Left ventricle myocardium inferior (tissue), 1 donor: ENCODE results near the gene STARD13. TPM values are rescaled to one million over a fixed set of nuclear protein-coding genes. Genes with fewer than 3 reads are reported as not detected.
"Not testable (repeated sequence)": the region's sequence is repeated elsewhere in the genome, so short reads cannot be mapped to it uniquely, and the experiment has no call there.

Experiments used
- DNase-seq: peaks from one replicate; pipeline ENCODE4 v3.0.0-alpha.2; 2020
- H3K27ac ChIP-seq: fragments of 200-600 bp; replicated peaks from 2 replicates; pipeline ENCODE4 v1.8.0; 2021
- H3K27me3 ChIP-seq: fragments of 200-600 bp; 2 replicates; pipeline ENCODE4 v1.8.0; 2021; ENCODE audit warnings: low read depth
- H3K36me3 ChIP-seq: fragments of 200-600 bp; 2 replicates; pipeline ENCODE4 v1.8.0; 2021
- H3K4me1 ChIP-seq: fragments of 200-600 bp; 2 replicates; pipeline ENCODE4 v1.8.0; 2021
- H3K4me3 ChIP-seq: fragments of 200-600 bp; 2 replicates; pipeline ENCODE4 v1.8.0; 2021; ENCODE audit warnings: mild to moderate bottlenecking, moderate library complexity
- H3K9me3 ChIP-seq: fragments of 200-600 bp; replicated peaks from 2 replicates; pipeline ENCODE4 v1.8.0; 2021
- CTCF ChIP-seq: fragments of 200-600 bp; IDR thresholded peaks from 2 replicates; pipeline ENCODE4 v1.8.0; 2021; ENCODE audit warnings: antibody characterized with exemption, mild to moderate bottlenecking, borderline replicate concordance
- intact Hi-C: fragments of 100-400 bp; cut with micrococcal nuclease; formaldehyde crosslinking; loops from one replicate; pipeline ENCODE4 v1.11.0; 2022
- total RNA-seq: library from RNA; stranded (reverse); fragmentation: NEBNext Ultra II Directional; extraction: Animal tissue kit (Norgen Biotek cat#: 25700); gene quantifications from one replicate; pipeline ENCODE4 v1.2.1, GENCODE V29; 2021
- donor health status: DM: no; HTN: yes; CAD: no; lungs with severe emphysema.

Gene STARD13
- total RNA-seq, 1 donor from 2014 or later = 29.9 TPM

DNA sequence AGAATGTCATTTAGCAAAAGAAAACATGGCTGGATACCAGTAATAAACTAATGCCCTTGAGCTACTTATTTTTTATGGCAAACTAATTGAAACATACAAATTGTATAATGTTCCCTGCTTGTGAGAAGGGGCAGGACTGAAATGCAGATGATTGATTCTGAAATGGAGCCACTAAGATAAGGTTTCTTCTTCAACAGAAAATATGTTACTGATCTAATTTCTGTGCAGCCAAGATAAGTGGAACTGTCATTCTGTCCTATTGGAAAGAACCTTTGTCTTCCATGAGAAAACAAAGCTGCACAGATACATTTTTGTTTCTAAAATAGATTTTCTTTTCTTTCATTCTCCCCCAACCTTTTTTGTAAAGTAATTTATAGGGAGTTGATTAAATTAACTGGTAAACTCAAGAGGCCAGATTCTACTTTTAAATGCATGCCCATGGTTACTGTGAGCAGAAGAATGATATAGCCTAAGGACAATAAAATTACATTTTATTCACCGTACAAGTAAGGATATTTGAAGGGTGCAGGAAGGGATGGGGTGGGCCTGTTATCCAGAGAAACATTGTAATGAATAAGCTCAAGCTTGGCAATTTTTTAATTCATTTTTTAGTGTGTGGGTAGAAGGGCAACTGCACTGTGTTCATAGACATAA is 39.9 kb downstream of the STARD13 start:
- no peak overlapping the region for H3K4me3 ChIP-seq
- no peak for DNase-seq
- peak overlapping the region; percentile 23 for H3K27ac ChIP-seq
- H3K4me1 ChIP-seq = peaks cover 68% of the 10 kb centered on the region
- no peaks in the 10 kb centered on the region for H3K27me3 ChIP-seq
- no peak for TF ChIP-seq CTCF
- intact Hi-C loops = no loop called here
- H3K9me3 ChIP-seq = peaks cover 7% of the 10 kb centered on the region
- H3K36me3 ChIP-seq = peaks cover 9% of the 10 kb centered on the region

GRCh38 chr13:33244907-33245287 is 40.7 kb downstream of the STARD13 start:
- Histone ChIP-seq H3K36me3 (peaks cover 16% of the 10 kb centered on the region), H3K27me3 (no peaks in the 10 kb centered on the region), H3K4me1 (peaks cover 61% of the 10 kb centered on the region), H3K27ac (peak overlapping the region; percentile 60), H3K4me3 (no peak overlapping the region), H3K9me3 (peaks cover 14% of the 10 kb centered on the region)
- no peak for TF ChIP-seq CTCF
- no peak for DNase-seq
- intact Hi-C loops = no loop called here

DNA sequence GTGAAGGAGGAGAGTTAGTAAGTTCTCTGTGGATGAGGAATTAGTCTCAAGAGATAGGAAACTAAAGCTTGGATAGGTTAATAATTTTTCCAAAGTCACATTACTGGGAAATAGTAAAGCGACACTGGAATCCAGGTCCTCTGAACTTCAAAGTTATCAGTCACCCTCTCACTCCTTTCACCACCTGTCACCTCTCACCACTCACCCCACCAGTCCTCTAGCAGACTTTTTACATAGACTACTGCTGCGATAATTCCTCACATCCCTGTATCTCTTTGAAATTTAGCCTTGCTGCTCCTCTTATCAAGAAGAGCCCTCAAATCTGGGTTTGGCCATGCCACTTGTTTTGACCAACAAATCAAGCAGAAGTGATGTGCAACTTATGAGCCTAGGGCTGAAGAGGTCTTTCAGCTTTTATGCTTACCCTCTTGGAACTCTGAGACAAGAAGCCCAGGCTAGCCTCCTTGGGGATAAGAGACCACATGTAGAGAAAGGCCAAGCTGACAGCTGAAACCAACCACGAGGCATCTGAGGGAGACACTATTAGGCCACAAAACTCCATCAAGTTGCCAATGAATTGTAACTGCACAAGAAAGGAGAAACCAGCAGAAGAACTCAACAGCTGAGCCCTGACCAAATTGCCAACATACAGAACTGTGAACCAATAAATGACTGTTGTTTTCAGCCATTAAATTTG is 41.2 kb downstream of the STARD13 start:
- Histone ChIP-seq H3K27me3 (no peaks in the 10 kb centered on the region), H3K9me3 (peaks cover 16% of the 10 kb centered on the region), H3K27ac (peak overlapping the region; percentile 60), H3K4me1 (peaks cover 56% of the 10 kb centered on the region), H3K36me3 (peaks cover 17% of the 10 kb centered on the region), H3K4me3 (no peak overlapping the region)
- intact Hi-C loops = no loop called here
- DNase-seq = no peak
- TF ChIP-seq CTCF = no peak

- intact Hi-C loops = no loop called here
- peaks cover 48% of the 10 kb centered on the region for H3K4me1 ChIP-seq
- H3K36me3 ChIP-seq = peaks cover 17% of the 10 kb centered on the region
- H3K4me3 ChIP-seq = no peak overlapping the region
- no peak for DNase-seq
- no peaks in the 10 kb centered on the region for H3K27me3 ChIP-seq
- peak overlapping the region; percentile 60 for H3K27ac ChIP-seq
- H3K9me3 ChIP-seq = peaks cover 16% of the 10 kb centered on the region
- TF ChIP-seq CTCF = no peak
These were observed 42.5 kb downstream of the STARD13 start for GRCh38 chr13:33242984-33243617.

GRCh38 chr13:33242372-33242771 is 43.2 kb downstream of the STARD13 start:
- H3K27ac ChIP-seq = not testable (repeated sequence)

More at GRCh38 chr13:33242372-33242771, 43.2 kb downstream of the STARD13 start:
- H3K4me3 ChIP-seq, H3K27me3 ChIP-seq, intact Hi-C loops, DNase-seq: not testable (repeated sequence)
- peaks cover 14% of the 10 kb centered on the region for H3K36me3 ChIP-seq
- peaks cover 16% of the 10 kb centered on the region for H3K9me3 ChIP-seq
- H3K4me1 ChIP-seq = peaks cover 49% of the 10 kb centered on the region
